HepG2 (cell line): ENCODE data around the gene C6orf132. TPM values are rescaled to one million over a fixed set of nuclear protein-coding genes. Genes with fewer than 3 reads are reported as not detected.

Experiments
- AFF4 ChIP-seq: sonication (generic); formaldehyde crosslinking; IDR thresholded peaks from 2 replicates; pipeline ENCODE4 v1.4.0; 2020; ENCODE audit warnings: missing genetic modification reagents
- ATM ChIP-seq: fragments of 450-650 bp; IDR thresholded peaks from 2 replicates; pipeline ENCODE4 v1.7.1; 2017; ENCODE audit warnings: mild to moderate bottlenecking, borderline replicate concordance
- ETS1 ChIP-seq: sonication (generic); formaldehyde crosslinking; IDR thresholded peaks from 2 replicates; pipeline ENCODE4 v1.4.0; 2020; ENCODE audit warnings: missing genetic modification reagents
- GRHL1 ChIP-seq: sonication (generic); formaldehyde crosslinking; conservative IDR thresholded peaks from 2 replicates; pipeline ENCODE4 v1.8.0; 2022; ENCODE audit warnings: missing genetic modification reagents
- MTA3 ChIP-seq: sonication (generic); formaldehyde crosslinking; IDR thresholded peaks from 2 replicates; pipeline ENCODE4 v1.4.0; 2020; ENCODE audit warnings: missing genetic modification reagents
- PATZ1 ChIP-seq: sonication (generic); formaldehyde crosslinking; IDR thresholded peaks from 2 replicates; pipeline ENCODE4 v1.4.0; 2020; ENCODE audit warnings: missing genetic modification reagents
- PAX8 ChIP-seq: sonication (generic); formaldehyde crosslinking; IDR thresholded peaks from 2 replicates; pipeline ENCODE4 v1.8.0; 2022; ENCODE audit warnings: mild to moderate bottlenecking, missing genetic modification reagents, borderline replicate concordance
- PRPF4 ChIP-seq: fragments of 200-400 bp; formaldehyde crosslinking; IDR thresholded peaks from 2 replicates; pipeline ENCODE4 v1.6.1; 2016; ENCODE audit warnings: low read length, low read depth; ENCODE audit not compliant: poor library complexity, severe bottlenecking
- SRSF9 ChIP-seq: fragments of 200-400 bp; formaldehyde crosslinking; IDR thresholded peaks from 2 replicates; pipeline ENCODE4 v1.6.1; 2018; ENCODE audit warnings: borderline replicate concordance, mild to moderate bottlenecking, low read depth, low read length; ENCODE audit not compliant: insufficient read depth, poor library complexity, severe bottlenecking
- TEAD2 ChIP-seq: sonication (generic); formaldehyde crosslinking; IDR thresholded peaks from 2 replicates; pipeline ENCODE4 v1.9.0; 2021; ENCODE audit warnings: missing genetic modification reagents
- TRAFD1 ChIP-seq: sonication (generic); formaldehyde crosslinking; IDR thresholded peaks from 2 replicates; pipeline ENCODE4 v1.5.1; 2020; ENCODE audit warnings: missing genetic modification reagents, mild to moderate bottlenecking, borderline replicate concordance
- ZNF101 ChIP-seq: sonication (generic); formaldehyde crosslinking; IDR thresholded peaks from 2 replicates; pipeline ENCODE4 v1.4.0; 2020; ENCODE audit warnings: mild to moderate bottlenecking, low read depth, missing genetic modification reagents, borderline replicate concordance
- ZNF263 ChIP-seq: sonication (generic); formaldehyde crosslinking; IDR thresholded peaks from 2 replicates; pipeline ENCODE4 v1.4.0; 2020; ENCODE audit warnings: missing genetic modification reagents
- ZNF331 ChIP-seq: sonication (generic); formaldehyde crosslinking; IDR thresholded peaks from 2 replicates; pipeline ENCODE4 v1.4.0; 2020; ENCODE audit warnings: missing genetic modification reagents
- ZNF451 ChIP-seq: sonication (generic); formaldehyde crosslinking; IDR thresholded peaks from 2 replicates; pipeline ENCODE4 v1.5.0; 2020; ENCODE audit warnings: mild to moderate bottlenecking, missing genetic modification reagents
- ZNF468 ChIP-seq: sonication (generic); formaldehyde crosslinking; IDR thresholded peaks from 2 replicates; pipeline ENCODE4 v1.8.0; 2022; ENCODE audit warnings: mild to moderate bottlenecking, moderate library complexity, missing genetic modification reagents
- ZNF510 ChIP-seq: sonication (generic); formaldehyde crosslinking; IDR thresholded peaks from 2 replicates; pipeline ENCODE4 v1.4.0; 2020; ENCODE audit warnings: low read depth, mild to moderate bottlenecking, missing genetic modification reagents
- ZNF598 ChIP-seq: sonication (generic); formaldehyde crosslinking; IDR thresholded peaks from 2 replicates; pipeline ENCODE4 v1.5.1; 2020; ENCODE audit warnings: mild to moderate bottlenecking, missing genetic modification reagents, borderline replicate concordance
- polyA plus RNA-seq, 8 experiments: library from polyadenylated mRNA; depleted of rRNA in 3 of 8; stranded (reverse) in 7 of 8; unstranded in 1 of 8; fragments of >200 nt; fragmentation: Illumina TruSeq in 4 of 8; extraction: Trizol in 4 of 8; gene quantifications; 2 replicates each; pipeline versions ENCODE4 v1.2.1 to v1.2.3, GENCODE V29; 2011 to 2016; ENCODE audit warnings: low read depth in 4 of 8, missing spikeins in 1 of 8, mixed read lengths in 1 of 8; ENCODE audit not compliant: insufficient read depth in 1 of 8
- total RNA-seq, 5 experiments: library from RNA; depleted of rRNA; stranded (reverse); fragments of >200 nt; fragmentation: Illumina TruSeq; extraction: Trizol; gene quantifications; 2 replicates each; pipeline ENCODE4 v1.2.3, GENCODE V29; 2016; ENCODE audit warnings: low read depth in 1 of 5

C6orf132 gene
- total and polyA plus RNA-seq, 2 of the 13 experiments (the other 11 are each of a cell fraction or from before 2014, with no cell fraction given), result 0.78 to 3.0 TPM

GRCh38 chr6:42075159-42075838, 67.1 kb downstream of the C6orf132 start (continued):
- no peak for TF ChIP-seq TRAFD1
- TF ChIP-seq ZNF331 (CRISPR knock-in tag), result 0 out of 2 replicates have a peak, but pooled peaks have one; percentile 23
- TF ChIP-seq PRPF4, result no peak
- no peak for TF ChIP-seq ZNF451
- TF ChIP-seq AFF4 (CRISPR knock-in tag), result no peak
- TF ChIP-seq ATM, result no peak
- no peak for TF ChIP-seq MTA3 (CRISPR knock-in tag)
- no peak for TF ChIP-seq ZNF510
- TF ChIP-seq SRSF9, result no peak
- no peak for TF ChIP-seq ETS1 (CRISPR knock-in tag)
- TF ChIP-seq TEAD2, result no peak
- no peak for TF ChIP-seq GRHL1 (CRISPR knock-in tag)
- TF ChIP-seq PATZ1 (CRISPR knock-in tag), result peak; percentile 28; the same call in 1 of the 2 replicates
- no peak for TF ChIP-seq ZNF263 (CRISPR knock-in tag)
- TF ChIP-seq PAX8, result no peak
- no peak for TF ChIP-seq ZNF468 (CRISPR knock-in tag)
- TF ChIP-seq ZNF598 (CRISPR knock-in tag), result 0 out of 2 replicates have a peak, but pooled peaks have one; percentile 18
- no peak for TF ChIP-seq ZNF101 (CRISPR knock-in tag)
